Measurements from ENCODE around the gene VAMP1.
"Not testable (repeated sequence)": the region's sequence is repeated elsewhere in the genome, so short reads cannot be mapped to it uniquely, and the experiment has no call there.

VAMP1 gene, protein sequence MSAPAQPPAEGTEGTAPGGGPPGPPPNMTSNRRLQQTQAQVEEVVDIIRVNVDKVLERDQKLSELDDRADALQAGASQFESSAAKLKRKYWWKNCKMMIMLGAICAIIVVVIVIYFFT

DNA sequence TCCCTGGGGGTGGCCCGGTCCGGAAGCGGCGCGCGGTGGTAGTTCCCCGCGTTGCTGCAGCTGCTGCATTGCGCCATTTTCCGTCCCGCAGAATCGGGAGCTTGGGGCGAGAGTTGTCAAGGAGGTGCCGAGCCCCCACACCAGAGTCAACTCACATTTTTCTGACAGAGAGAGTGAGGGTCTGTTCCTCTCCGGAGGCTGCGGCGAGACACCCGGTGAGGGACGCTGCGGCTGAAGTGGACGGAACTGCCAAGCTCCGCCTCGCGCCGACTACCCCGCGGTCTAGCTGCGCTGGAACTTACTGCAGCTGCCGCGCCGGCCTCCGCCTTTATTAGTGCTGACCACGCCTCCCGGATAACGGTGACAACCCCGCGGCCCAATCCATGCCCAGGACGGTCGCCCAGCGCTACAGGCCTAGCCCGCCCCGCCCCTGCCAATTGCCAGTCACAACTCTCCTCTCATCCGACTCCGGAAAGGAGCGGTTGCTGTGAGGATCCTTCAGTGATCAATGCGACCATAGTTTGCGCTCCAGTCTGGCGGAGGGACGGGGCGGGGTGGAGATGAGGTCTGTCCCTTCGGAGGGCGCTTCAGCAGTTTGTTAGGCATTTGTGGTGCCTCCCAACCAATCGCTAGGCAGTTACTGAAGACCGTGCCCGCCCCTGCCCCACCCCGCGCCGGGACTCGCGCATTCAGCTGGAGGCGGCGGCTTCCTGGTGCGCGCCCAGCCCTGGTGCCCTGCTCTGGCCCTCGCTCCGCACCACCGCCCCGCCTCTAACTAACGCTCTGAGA lies at the start of gene VAMP1:
VAMP1 (minus strand) TSS at position 303 of the 789 bp plus-strand sequence; CDS start at position 157, 146 bp downstream.
- DNase-seq (ENCODE audit: low read depth in 1 of 2, low spot score in 1 of 2) = peak; percentile 93 to 96

DNA sequence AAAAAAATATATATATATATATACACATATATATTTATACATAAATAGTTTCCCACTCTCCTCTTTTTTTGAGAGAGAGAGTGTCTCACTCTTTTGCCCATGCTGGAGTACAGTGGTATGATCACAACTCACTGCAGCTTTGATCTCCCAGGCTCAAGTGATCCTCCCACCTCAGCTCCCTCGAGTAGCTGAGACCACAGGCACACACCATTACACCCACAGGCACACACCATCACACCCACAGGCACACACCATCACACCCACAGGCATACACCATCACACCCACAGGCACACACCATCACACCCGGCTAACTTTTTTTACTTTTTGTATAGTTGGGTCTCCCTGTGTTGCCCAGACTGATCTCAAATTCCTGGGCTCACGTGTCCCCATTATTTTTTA lies 49.7 kb upstream of the VAMP1 start:
- no peak for DNase-seq (ENCODE audit: low read depth in 1 of 2, low spot score in 1 of 2)

DNA sequence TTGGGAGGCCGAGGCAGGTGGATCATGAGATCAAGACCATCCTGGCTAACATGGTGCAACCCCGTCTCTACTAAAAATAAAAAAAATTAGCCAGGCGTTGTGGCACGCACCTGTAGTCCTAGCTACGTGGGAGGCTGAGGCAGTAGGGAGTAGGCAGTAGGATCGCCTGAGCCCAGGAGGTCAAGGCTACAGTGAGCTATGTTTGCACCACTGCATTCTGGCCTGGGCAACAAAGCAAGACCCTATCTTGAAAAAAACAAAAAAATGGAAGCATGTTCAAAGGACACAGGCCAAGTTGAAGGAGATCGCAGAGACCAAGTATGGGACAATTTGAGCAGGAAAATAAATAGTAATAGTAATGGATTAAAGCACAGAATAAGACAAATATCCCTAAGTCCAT lies 37.6 kb upstream of the VAMP1 start:
- DNase-seq (ENCODE audit: low read depth in 1 of 2, low spot score in 1 of 2) = no peak

DNA sequence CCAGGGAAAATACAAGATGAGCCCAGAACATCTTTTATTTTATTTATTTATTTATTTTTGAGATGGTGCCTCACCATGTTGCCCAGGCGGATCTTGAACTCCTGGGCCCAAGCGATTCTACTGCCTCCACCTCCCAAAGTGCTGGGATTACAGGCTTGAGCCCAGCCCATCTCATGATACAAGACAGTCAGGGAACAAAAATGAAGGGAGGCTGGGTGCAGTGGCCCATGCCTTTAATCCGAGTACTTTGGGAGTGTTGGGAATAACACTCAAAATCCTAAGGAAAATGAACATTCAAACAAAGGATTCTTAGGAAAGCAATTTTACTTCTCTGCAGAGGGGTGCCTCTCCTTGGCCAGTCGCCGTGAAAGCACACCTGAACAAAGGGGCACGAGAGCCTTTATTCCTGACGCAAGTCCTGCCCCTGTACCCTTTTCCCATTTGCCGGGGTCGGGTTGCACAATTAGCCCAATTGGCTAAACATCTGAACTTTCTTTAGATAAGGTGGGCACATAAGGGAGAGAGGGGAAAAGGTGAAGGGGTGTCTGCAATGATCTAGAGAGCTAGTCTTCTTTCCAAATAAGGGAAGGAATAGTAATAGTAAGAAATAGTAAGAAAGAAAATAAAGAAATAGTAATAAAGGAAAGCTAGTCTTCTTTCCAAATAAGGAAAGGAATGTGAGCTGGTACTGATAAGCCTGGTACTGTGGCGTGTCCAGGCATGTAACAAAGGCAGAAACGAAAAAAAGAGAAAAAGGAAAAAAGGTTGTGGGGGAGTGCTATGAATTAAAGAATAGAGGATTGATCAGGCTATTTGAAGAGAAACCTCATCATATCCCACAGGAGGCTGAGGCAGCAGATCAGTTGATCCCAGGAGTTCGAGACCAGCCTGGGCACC lies 36.9 kb upstream of the VAMP1 start:
- no peak for DNase-seq (ENCODE audit: low read depth in 1 of 2, low spot score in 1 of 2)

DNA sequence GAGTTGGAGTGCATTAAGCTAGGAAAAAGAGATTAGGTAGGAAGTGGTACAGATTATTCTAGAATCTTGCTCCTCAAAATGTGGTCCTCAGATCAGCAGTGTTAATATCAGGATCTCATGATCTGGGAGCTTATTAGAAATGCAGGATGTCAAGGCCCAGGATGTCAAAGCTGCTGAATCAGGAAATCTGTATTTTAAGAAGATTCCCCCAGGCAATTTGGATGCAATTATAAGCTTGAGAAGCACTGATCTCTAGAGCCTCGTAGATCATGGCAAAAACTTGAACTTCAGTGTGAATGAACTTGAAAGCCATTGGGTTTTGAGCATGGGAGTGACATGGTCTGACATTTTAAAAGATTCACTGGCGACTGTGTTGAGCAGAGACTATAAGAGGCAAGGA lies 30.0 kb upstream of the VAMP1 start:
- DNase-seq (ENCODE audit: low read depth in 1 of 2, low spot score in 1 of 2) = no peak

DNA sequence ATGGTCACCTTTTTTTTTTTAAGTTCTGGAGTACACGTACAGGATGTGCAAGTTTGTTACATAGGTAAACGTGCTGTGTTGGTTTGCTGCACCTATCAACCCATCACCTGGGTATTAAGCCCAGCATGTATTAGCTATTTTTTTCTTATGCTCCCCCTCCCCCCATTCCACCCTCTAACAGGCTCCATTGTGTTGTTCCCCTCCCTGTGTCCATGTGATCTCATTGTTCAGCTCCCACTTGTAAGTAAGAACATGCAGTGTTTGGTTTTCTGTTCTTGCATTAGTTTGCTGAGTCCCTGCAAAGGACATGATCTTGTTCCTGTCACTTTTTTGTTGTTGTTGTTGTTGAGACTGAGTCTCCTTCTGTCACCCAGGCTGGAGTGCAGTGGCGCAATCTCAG lies 26.8 kb upstream of the VAMP1 start:
- DNase-seq (ENCODE audit: low read depth in 1 of 2, low spot score in 1 of 2) = not testable (repeated sequence)

DNA sequence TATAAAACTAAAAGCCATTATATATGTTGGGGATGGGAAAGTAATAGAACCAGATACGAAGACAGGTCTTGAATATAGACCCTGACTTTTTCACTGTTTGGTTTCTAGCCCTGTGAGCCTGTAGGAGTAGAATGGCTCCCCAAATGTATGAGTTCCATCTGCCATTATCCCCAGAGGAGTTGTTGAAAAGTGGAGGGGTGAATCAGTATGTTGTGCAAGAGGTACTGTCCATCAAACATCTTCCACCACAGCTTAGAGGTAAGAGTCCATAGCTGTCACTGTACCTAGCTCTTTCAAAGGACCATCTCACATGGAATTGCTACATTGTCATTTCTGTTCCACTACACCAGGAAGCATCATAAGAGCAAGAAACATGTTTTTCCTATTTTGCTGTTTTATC lies 24.5 kb upstream of the VAMP1 start:
- DNase-seq (ENCODE audit: low read depth in 1 of 2, low spot score in 1 of 2) = no peak

DNA sequence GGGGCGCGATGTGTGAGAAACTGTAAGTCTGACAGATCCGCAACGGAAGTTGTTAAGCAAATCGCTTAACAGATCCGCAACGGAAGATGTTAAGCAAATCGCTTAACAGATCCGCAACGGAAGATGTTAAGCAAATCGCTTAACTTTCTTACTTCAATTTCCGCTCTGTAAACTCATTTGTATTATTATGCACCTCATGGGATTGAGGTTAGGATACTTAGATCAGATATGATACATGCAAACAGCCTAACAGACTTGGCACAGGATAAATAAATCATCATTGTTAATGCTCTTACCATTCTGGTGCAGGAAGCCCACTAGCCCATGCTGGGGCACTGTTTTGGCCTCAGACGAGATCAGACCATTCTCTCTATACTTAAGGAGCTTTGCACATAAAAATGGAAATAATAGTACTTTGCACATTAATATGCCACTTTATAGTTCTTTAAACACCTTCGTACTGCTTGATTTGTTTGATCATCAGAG lies 23.8 kb upstream of the VAMP1 start:
- no peak for DNase-seq (ENCODE audit: low read depth in 1 of 2, low spot score in 1 of 2)

DNA sequence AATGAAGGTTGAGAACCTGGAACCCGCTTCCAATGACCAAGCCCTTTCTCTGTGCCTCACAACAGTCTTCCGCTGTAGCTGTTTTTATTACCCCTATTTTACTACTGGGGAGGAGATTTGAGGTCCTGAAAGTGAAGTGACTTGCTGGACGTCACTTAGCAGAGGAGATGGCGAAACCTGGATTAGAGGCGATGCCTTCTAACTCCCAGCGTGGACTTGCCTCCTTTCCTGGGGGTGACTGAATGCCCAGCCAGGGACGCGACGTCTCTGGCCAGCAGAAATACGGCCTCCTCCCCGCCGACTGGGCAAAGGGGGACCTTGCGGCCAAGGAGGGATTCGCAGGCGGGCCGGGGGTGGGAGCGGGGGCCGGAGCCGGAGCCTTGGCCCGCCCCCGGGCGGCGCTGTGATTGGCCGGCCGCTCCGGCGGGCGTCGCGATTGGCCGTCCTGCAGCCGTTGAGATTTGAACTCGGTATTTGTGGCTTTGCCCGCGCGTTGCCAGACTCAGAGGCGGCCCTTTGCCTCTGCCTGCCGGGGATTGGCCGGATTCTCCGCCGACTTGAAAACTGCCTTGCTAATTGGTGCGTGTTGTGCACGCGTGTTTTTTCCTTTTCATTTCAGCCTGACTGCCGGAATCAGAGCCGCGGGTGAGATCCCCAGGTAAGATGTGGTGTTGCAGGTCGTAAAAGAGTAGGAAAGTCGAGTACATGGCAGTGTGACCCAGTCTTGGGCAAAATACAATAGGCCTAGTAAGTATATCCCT lies 23.2 kb upstream of the VAMP1 start, which contains the start of gene NCAPD2:
NCAPD2 (plus strand) TSS at position 606 of the 761 bp plus-strand sequence. CDS start 997 bp downstream, outside the sequence.
- peak; percentile 75 to 92 for DNase-seq (ENCODE audit: low read depth in 1 of 2, low spot score in 1 of 2)

DNA sequence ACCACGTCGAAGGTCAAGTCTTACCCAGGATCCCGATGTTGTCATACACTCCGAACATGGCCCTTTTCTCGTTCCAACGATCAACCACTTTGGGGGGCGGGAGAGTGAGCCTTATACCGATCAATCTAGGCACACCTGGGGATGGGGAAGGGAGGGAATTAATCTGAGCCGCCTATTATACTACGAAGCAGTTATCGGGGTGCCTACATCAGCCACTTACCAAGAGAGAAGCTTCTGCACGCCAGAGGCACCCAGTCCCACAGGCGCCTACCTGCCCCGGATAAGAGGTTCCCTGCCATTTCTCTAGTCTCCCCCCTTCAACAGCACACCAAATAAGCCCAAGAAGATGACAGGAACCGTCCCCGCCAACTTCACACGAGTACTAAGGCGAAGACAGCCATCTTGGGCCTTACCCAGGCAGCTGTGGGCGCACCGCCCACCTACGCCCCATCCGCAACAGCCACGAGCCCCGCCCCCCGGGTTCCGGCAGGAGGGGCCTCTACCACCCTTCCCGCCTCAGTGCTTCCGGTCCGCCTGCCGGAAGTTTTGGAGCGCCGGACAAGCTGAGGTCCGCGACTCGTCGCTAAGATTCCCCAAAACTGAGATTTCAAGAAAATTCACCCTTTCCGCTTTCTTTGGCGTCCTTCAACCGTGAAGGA lies 22.5 kb upstream of the VAMP1 start, which contains the start of gene MRPL51:
MRPL51 (minus strand) TSS at position 425 of the 659 bp plus-strand sequence; CDS start at position 299, 126 bp downstream.
- DNase-seq (ENCODE audit: low read depth in 1 of 2, low spot score in 1 of 2) = peak; percentile 95

DNA sequence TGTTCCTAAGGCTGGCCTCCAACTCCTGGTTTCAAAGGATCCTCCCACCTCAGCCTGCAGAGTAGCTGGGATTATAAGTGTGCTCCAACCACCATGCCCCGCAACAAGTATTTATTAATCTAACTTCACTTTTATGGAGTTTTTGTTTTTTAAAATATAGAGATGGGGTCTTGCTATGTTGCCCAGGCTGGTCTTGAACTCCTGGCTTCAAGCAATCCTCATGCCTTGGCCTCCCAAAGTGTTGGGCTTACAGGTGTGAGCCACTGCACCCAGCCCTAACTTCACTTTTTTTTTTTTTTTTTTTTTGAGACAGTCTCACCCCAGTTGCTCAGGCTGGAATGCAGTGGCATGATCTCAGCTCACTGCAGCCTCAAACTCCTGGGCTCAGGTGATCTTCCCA lies 20.2 kb upstream of the VAMP1 start:
- not testable (repeated sequence) for DNase-seq (ENCODE audit: low read depth in 1 of 2, low spot score in 1 of 2)

DNA sequence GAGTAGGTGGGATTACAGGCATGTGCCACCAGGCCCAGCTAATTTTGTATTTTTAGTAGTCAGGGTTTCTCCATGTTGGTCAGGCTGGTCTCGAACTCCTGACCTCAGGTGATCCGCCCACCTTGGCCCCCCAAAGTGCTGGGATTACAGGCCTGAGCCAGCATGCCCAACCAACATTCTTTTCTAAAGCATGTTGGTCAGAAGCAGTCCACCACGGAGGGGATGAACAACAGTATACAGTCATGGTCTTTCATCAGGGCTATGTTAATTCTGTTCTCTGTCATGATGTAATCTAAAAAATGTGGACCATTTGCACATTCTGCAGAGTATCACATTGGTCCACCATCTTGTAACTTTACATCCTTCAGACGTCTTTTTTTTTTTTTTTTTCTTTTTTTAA lies 19.0 kb upstream of the VAMP1 start:
- DNase-seq (ENCODE audit: low read depth in 1 of 2, low spot score in 1 of 2) = no peak

DNA sequence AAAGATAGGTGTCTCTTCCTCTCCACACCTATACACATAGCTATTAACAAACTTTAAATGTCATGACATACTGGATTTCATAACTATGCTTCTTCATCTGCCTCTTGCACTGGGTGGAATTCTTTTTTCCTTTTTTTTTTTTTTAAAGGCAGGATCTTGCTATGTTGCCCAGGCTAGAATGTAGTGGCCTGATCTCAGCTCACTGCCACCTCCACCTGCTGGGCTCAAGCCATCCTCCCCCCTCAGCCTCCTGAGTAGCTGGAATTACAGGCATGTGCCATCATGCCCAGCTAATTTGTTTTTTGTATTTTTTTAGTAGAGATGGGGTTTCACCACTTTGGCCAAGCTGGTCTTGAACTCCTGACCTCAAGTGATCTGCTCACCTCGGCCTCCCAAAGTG lies 17.8 kb upstream of the VAMP1 start:
- no peak for DNase-seq (ENCODE audit: low read depth in 1 of 2, low spot score in 1 of 2)

DNA sequence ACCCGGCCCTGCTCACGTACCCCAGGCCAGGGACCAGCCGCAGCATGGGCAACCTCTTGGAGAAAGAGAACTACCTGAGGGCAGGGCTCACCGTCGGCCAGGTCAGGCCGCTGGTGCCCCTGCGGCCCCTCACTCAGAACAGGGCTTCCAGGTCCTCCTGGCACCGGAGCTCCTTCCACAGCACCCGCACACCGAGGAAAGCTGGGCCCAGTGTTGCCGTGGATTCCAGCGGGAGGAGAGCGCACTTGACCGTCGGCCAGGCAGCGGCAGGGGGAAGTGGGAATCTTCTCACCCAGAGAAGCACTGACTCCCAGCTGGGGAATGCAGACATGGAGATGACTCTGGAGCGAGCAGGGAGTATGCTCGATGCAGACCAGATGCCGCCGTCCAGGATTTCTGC lies 7.9 kb upstream of the VAMP1 start:
- no peak for DNase-seq (ENCODE audit: low read depth in 1 of 2, low spot score in 1 of 2)

DNA sequence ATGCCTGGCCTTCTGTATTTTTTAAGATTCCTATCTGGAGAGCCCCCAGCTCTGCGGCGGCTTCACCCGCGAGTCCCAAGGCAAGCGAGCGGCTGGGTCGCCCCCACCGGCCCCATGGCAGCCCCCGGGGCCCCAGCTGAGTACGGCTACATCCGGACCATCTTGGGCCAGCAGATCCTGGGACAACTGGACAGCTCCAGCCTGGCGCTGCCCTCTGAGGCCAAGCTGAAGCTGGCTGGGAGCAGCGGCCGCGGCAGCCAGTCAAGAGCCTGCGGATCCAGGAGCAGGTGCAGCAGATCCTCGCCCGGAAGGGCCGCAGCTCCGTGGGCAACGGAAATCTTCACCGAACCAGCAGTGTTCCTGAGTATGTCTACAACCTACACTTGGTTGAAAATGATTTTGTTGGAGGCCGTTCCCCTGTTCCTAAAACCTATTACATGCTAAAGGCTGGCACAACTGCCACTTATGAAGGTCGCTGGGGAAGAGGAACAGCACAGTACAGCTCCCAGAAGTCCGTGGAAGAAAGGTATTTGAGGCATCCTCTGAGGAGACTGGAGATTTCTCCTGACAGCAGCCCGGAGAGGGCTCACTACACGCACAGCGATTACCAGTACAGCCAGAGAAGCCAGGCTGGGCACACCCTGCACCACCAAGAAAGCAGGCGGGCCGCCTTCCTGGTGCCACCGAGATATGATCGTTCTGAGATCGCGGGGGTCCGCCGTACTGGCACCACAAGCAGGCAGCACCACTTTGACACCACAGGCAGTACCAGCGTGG lies 7.3 kb upstream of the VAMP1 start:
- DNase-seq (ENCODE audit: low read depth in 1 of 2, low spot score in 1 of 2) = not testable (repeated sequence)

DNA sequence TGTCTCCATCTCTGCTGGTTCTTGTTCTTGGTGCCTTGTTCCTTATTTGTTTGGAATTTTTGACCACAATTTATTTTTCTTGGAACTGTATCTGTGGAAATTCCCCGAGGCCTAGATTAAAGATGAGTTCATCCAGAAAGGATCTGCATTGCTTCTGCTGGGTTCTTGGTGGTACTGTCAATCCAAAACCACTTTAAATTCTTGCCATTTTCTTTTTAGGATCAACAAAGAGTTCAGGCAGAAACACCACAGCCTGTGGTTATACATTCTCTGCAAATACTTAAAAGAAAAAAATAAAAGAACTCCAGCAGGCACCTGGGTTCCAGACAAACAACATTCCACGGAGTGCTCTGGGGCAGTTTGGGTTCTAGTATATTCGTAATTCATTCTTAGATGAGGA lies 6.0 kb upstream of the VAMP1 start:
- no peak for DNase-seq (ENCODE audit: low read depth in 1 of 2, low spot score in 1 of 2)

DNA sequence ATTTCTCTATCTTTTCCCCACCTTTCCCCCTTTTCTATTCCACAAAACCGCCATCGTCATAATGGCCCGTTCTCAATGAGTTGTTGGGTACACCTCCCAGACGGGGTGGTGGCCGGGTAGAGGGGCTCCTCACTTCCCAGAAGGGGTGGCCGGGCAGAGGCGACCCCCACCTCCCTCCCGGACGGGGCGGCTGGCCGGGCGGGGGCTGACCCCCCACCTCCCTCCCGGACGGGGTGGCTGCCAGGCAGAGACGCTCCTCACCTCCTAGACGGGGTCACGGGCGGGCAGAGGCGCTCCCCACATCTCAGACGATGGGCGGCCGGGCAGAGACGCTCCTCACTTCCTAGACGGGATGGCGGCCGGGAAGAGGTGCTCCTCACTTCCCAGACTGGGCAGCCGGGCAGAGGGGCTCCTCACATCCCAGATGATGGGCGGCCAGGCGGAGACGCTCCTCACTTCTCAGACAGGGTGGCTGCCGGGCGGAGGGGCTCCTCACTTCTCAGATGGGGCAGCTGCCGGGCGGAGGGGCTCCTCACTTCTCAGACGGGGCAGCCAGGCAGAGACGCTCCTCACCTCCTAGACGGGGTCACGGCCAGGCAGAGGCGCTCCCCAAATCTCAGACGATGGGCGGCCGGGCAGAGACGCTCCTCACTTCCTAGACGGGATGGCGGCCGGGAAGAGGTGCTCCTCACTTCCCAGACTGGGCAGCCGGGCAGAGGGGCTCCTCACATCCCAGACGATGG lies 4.9 kb upstream of the VAMP1 start:
- DNase-seq (ENCODE audit: low read depth in 1 of 2, low spot score in 1 of 2) = not testable (repeated sequence)

DNA sequence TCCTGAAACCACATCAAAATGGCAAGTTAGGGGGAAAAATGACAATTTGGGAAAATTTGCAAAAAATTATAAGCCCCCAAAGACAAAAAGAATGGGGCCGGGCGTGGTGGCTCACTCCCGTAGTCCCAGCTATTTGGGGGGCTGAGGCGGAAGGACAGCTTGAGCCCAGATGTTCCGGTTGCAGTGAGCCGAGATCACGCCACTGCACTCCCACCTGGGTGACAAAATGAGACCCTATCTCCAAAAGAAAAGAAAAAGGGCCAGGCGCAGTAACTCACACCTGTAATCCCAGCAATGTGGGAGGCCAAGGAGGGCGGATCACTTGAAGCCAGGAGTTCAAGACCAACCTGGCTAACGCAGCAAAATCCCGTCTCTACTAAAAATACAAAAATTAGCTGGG lies 2.0 kb upstream of the VAMP1 start:
- no peak for DNase-seq (ENCODE audit: low read depth in 1 of 2, low spot score in 1 of 2)

DNA sequence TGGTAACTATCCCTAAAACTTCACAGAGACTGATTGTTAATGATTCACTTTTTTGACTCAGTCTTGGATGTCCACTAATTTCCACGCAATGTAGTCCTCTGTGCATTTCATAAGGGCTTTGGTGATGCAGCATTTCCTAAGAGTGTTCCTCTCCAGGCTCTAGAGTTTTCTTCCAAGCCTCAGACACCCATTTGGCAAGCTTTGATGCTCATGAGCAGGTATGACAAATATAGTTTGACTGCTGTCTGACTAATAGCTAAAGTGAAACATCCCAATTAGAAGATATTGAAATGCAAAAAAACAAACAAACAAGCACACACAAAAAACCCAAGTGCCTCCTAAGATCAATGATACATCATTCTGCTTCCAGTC lies 1.5 kb upstream of the VAMP1 start:
- no peak for DNase-seq (ENCODE audit: low read depth in 1 of 2, low spot score in 1 of 2)

All from activated CD4-positive, alpha-beta T cell treated with anti-CD3 and anti-CD28 coated beads, Interleukin-2, amount 50 U/mL, for 24 hours (primary cell).